Rectal smooth muscle tissue (tissue), 1 donor: ENCODE data around the gene AHRR.
A peak's percentile ranks its signal among the peaks of the same experiment; 100 is the strongest.

Experiments
- H3K27ac ChIP-seq: one replicate; pipeline ENCODE4 v1.7.0; 2013; ENCODE audit warnings: low read depth, low read length, inconsistent platforms
- H3K27me3 ChIP-seq: one replicate; pipeline ENCODE4 v1.7.0; 2013; ENCODE audit warnings: low read length; ENCODE audit not compliant: control insufficient read depth, insufficient read depth
- H3K36me3 ChIP-seq: one replicate; pipeline ENCODE4 v1.7.0; 2013; ENCODE audit warnings: low read length; ENCODE audit not compliant: control insufficient read depth, insufficient read depth
- H3K4me1 ChIP-seq: one replicate; pipeline ENCODE4 v1.7.0; 2013; ENCODE audit warnings: low read length; ENCODE audit not compliant: control insufficient read depth, insufficient read depth
- H3K4me3 ChIP-seq: one replicate; pipeline ENCODE4 v1.7.0; 2013; ENCODE audit warnings: low read length
- H3K9ac ChIP-seq: one replicate; pipeline ENCODE4 v1.7.0; 2013; ENCODE audit warnings: low read length

AHRR gene

GRCh38 chr5:316210-317085, 5.1 kb upstream of the AHRR start:
- H3K4me3 ChIP-seq: no peak overlapping the region
- H3K27ac ChIP-seq: no peak overlapping the region
- peaks cover 21% of the 10 kb centered on the region for H3K36me3 ChIP-seq
- no peaks in the 10 kb centered on the region for H3K4me1 ChIP-seq
- peaks cover 10% of the 10 kb centered on the region for H3K27me3 ChIP-seq
- no peak overlapping the region for H3K9ac ChIP-seq

DNA sequence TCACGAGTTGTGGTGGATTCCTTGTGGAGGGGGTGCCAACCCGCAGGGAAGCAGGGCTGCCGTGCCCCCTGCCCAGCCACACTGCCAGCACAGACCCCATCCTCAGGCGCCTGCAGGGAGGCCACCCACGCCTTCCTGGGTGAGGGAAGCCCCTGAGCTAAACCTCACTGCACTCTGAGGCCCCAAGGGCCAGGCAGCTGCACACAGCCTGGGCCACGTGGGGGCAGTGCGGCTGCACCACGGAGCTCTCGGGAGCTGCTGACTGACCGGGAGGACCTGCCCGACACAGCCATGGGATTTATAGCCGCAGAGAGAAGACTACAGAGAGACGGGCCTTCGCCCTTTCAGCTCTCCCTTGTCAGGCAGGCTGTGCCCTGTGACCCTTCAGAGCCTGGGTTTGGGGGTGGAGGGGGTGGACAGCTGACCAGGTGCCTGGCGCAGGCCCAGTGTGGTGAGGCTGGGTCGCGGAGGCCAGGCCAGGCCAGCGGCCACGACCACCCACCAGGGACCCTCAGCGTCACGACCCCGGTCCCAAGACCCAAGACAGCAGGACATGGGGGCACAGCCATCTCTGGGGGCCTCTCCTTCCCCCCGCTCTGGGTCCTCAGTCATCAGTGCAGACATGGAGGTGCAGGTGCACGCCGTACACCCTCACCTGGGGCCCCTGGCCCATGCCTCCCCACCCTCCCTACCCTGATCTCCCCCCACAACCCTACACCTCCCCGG, 4.3 kb upstream of the AHRR start:
- H3K27ac ChIP-seq: no peak overlapping the region
- peaks cover 21% of the 10 kb centered on the region for H3K36me3 ChIP-seq
- H3K9ac ChIP-seq: no peak overlapping the region
- no peak overlapping the region for H3K4me3 ChIP-seq
- H3K4me1 ChIP-seq: no peaks in the 10 kb centered on the region
- H3K27me3 ChIP-seq: peaks cover 11% of the 10 kb centered on the region

DNA sequence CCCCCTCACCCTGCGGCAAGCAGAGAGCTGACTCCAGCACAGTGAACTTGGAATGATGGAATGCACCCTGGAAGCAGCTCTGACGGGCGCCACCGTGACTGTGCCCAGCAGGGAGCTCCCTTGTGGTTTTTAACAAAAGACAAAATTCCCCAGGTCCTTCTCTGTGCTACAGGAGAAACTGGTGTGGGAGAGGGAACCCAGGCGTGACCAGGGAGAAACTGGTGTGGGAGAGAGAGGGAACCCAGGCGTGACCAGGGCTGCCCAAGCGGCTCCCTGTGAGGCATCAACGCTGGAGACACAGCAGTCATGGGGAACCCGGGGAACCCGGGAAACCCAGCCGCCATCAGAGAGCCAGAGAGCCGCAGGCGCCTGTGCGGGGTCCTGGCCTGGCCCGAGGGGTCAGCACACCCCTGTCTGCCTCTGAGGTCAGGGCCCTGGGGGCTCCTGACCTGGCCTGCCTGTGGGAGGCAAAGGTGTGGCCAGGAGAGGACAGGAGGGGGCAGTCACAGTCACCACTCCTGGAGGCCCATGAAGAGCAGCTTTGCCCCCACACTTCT, 3.1 kb upstream of the AHRR start:
- Histone ChIP-seq H3K27me3 (peaks cover 19% of the 10 kb centered on the region), H3K36me3 (peaks cover 19% of the 10 kb centered on the region)

DNA sequence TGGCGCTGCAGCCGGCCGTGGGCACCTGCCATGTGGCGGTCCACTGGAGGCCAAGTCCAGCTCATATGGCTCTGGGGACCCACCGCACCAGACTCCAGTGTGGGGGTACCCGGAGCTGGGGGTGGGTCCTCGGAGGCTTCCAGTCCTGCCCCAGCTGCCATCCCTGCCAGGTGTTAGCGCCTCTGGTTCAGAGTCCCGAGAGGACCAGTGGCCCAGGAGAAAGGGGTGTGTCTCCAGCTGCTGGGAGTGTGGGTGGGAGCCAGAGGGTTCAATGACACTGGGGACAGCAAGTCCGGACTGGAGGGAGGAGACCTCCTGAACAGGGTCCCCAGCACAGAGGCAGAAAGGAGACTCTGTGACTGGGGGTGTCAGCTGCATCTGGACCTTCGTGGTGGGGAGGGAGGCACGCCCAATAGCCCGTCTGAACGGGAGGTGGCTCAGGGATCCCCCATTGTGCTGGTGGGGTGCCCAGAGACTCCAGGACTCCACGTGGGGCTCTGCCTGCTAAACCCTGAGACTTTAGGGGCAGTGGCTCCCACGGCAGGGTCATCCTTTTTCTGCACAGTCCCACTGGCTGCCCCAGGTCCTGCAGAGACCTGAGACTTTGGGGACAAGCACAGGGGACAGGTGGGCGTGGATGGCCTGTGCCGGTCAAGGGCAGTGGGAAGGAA, 2.4 kb upstream of the AHRR start:
- Histone ChIP-seq H3K4me3 (no peak overlapping the region), H3K27me3 (peaks cover 19% of the 10 kb centered on the region), H3K9ac (no peak overlapping the region), H3K36me3 (peaks cover 15% of the 10 kb centered on the region), H3K27ac (no peak overlapping the region), H3K4me1 (no peaks in the 10 kb centered on the region)

More for the DNA sequence above, 3.1 kb upstream of the AHRR start:
- H3K4me3 ChIP-seq: no peak overlapping the region
- no peaks in the 10 kb centered on the region for H3K4me1 ChIP-seq
- no peak overlapping the region for H3K9ac ChIP-seq
- no peak overlapping the region for H3K27ac ChIP-seq

DNA sequence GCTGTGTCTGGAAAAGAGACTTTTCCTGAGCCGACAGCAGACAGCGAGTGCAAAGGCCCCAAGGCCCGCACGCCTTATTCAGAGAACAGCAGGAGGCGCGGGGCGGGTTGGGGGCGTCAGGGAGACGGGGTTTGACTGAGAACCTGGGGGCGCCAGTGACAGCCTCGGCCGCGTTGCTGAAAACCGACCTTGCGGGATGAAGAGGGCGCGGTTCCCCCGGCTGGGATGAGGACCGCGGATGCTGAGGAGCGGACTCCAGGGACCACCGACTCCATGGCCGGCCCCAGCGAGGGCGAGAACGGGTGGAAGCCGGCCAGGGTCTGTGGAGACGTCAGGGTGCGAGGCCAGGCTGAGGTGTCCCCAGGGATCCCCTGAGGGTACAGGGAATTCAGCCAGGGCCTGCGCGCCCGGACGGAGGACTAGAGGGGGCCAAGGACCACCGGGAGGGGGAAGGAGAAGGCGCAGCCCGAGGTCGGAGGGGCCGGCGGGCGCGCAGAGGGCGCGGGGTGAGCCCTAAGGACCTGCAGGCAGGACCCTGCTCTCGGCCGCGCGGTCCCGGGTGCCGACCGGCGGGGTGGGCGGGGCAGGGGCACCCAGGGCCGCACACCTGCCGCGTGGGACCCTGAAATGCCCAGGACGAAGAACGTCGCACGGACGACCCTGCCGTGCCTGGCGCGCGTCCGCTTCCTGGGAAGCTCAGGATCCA, 837 bp upstream of the AHRR start:
- H3K4me1 ChIP-seq: no peaks in the 10 kb centered on the region
- H3K27me3 ChIP-seq: peaks cover 19% of the 10 kb centered on the region
- no peak overlapping the region for H3K27ac ChIP-seq
- peaks cover 5% of the 10 kb centered on the region for H3K36me3 ChIP-seq
- peak overlapping the region; percentile 46 for H3K4me3 ChIP-seq
- no peak overlapping the region for H3K9ac ChIP-seq

GRCh38 chr5:321726-322251, 275 bp downstream of the AHRR start:
- Histone ChIP-seq H3K4me1 (no peaks in the 10 kb centered on the region), H3K36me3 (no peaks in the 10 kb centered on the region), H3K27me3 (peaks cover 19% of the 10 kb centered on the region), H3K27ac (no peak overlapping the region), H3K4me3 (peak overlapping the region; percentile 44), H3K9ac (no peak overlapping the region)

GRCh38 chr5:322281-322941, 897 bp downstream of the AHRR start:
- no peak overlapping the region for H3K27ac ChIP-seq
- peaks cover 19% of the 10 kb centered on the region for H3K27me3 ChIP-seq
- no peaks in the 10 kb centered on the region for H3K4me1 ChIP-seq
- H3K4me3 ChIP-seq: peak overlapping the region; percentile 44
- no peaks in the 10 kb centered on the region for H3K36me3 ChIP-seq
- no peak overlapping the region for H3K9ac ChIP-seq

- peaks cover 19% of the 10 kb centered on the region for H3K27me3 ChIP-seq
- H3K4me1 ChIP-seq: no peaks in the 10 kb centered on the region
- H3K9ac ChIP-seq: no peak overlapping the region
- H3K36me3 ChIP-seq: no peaks in the 10 kb centered on the region
- peak overlapping the region; percentile 44 for H3K4me3 ChIP-seq
- H3K27ac ChIP-seq: no peak overlapping the region
Observed at GRCh38 chr5:322942-323879, 1.7 kb downstream of the AHRR start.

DNA sequence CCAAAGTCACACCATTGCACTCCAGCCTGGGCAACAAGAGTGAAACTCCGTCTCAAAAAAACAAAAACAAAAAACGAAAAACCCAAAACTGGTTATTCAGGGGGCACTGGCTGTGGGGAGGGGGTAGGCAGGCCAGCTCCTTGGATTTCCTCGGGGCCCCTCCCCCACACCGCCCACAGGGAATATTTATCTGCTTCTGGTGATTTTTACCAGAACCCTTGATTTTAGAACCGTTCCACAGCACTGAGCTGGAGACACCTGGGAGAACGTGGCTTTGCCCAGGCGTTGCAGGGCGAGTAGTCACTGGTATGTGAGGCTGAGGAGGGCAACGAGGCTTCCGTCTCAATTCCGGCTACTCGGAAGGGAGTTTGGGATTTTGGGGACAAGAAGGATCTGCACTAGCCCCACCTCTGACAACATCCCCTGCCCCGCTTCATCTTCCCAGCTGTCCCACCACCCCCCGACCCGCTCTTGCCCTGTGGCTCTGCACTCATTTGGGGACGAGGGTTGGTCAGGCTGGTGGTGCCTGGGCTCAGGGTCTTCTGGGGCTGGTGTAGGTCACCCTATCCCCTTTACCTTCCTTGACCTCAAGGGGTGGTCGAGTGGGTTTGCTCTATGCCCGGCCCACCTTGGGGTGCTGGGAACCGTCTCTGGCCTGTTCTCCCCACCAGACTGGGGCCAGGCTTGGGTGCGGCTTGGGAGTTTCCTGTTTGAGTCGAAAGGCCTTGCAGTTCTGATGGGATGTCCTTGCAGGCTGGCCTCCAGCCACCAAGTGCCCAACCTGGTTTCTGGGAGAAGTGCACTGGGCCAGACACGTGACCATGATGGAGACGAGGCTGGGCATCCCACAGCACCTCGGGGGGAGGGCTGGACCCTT, 3.5 kb downstream of the AHRR start:
- no peaks in the 10 kb centered on the region for H3K4me1 ChIP-seq

DNA sequence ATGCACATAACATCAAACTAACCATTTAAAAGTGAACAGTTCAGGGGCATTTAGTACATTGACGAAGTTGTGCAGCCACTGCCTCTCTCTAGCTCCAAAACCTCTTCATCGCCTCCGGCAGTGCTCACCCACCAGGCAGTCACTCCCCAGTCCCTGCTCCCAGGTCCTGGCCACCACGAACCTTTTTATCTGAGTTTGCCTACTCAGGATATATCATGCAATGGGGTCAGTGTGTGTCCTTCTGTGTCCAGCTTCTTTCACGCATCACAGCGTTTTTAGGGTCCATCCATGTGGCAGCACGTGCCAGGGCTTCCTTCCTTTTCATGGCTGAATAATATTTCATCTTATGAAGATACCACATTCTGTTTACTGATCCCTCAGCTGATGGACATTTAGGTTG, 4.6 kb downstream of the AHRR start:
- Histone ChIP-seq H3K36me3 (no peaks in the 10 kb centered on the region), H3K27ac (no peak overlapping the region), H3K4me3 (no peak overlapping the region), H3K27me3 (peaks cover 9% of the 10 kb centered on the region), H3K9ac (no peak overlapping the region), H3K4me1 (no peaks in the 10 kb centered on the region)

More for the DNA sequence above, 3.5 kb downstream of the AHRR start:
- Histone ChIP-seq H3K27ac (no peak overlapping the region), H3K27me3 (peaks cover 13% of the 10 kb centered on the region), H3K36me3 (no peaks in the 10 kb centered on the region), H3K4me3 (no peak overlapping the region), H3K9ac (no peak overlapping the region)
